NOMO-1 treated with DMSO at 0.1 percent for 48 hours (cell line): Measurements from ENCODE around the gene ADIPOR2.
"Not testable (repeated sequence)": the region's sequence is repeated elsewhere in the genome, so short reads cannot be mapped to it uniquely, and the experiment has no call there.

Experiments used
- DNase-seq: peaks from one replicate; lab custom pipeline; 2025; ENCODE audit not compliant: unreplicated experiment; lab: John Stamatoyannopoulos, UW

Gene ADIPOR2

DNA sequence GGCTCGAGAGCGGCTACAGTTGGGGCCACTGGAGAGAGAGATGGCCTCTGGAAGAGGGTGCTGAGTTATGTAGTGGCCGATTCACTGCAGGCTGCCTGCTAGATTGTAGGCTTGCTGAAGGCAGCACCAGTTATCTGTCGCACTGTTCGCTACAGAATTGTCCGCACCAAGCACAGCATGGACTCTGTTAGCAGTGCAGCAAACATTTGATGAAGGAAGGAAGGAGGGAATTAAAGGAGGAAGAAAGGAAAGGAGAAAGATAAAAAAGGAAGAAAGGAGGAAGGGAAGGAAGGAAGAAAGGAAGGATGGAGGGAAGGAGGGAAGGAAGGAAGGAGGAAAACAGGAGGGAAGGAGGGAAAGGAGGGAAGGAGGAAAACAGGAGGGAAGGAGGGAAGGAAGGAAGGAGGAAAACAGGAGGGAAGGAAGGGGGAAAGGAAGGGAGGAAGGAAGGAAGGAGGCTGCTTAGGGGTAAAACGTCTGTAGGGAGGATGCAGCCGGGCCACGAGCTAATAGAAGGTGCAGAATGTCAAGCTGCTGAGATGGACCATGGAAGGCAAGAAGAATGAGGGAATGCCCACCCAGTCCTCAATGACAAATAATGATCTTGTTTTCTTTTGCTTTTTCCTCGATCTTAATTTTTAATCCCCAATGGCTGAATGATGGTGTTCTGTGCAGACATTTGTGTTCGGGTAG is 27.3 kb upstream of the ADIPOR2 start:
- DNase-seq: no peak

DNA sequence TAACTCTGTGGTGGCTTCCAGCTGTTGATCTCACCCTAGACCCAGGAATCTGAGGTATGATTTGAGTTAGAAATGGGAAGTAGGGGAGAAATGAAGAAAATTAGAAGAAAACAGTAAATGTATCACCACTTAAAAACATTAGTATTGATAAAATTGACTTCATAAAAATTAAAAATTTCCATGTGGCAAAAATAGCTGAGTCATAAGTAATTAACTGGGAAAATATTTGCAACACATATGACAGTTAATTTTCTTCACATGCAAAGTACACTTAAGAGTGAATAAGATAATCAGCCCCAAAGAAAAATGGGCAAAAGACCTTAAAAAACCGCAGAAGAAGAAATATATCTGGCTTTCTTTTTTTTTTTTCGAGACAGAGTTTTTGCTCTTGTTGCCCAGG is 25.5 kb upstream of the ADIPOR2 start:
- DNase-seq: no peak

DNA sequence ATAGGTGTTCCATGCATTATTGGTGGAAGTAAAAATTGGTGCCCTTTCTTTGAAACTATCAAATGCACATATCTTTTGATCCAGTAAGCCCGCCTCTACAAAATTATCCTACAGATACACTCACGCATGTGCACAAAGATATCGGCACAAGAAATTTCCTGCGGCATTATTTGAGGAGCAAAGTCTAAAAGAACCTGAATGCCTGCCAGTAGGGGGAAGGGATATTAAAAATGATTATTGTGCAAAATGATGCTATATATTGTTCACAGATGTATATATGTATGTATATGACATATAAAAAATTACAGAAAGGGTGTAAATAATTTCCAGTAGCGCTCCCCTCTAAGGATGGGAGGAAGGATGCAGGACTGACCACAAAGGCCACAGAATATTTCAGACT is 24.7 kb upstream of the ADIPOR2 start:
- no peak for DNase-seq

DNA sequence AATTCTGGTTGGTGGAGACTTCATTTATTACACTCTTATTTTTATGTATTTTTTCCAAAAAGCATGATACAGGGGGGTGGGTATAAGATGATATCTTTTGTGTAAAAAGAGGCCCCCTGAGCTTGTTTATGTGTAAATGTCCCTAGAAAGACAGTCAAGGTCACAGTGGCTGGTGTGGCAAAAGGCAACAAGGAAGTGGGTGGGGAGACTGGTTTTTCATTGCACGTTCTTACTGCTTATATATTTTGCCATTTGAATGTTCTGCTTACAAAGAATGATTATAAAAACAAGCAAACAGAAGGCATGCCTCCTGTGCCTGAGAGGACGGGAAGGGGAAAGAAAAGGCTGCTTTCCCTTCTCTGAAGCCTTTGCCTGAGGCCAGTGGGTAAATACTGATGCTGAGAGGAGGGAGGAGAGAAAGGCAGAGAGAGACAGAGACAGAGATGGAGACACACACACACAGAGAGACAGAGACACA is 24.1 kb upstream of the ADIPOR2 start:
- peak; percentile 56 for DNase-seq

DNA sequence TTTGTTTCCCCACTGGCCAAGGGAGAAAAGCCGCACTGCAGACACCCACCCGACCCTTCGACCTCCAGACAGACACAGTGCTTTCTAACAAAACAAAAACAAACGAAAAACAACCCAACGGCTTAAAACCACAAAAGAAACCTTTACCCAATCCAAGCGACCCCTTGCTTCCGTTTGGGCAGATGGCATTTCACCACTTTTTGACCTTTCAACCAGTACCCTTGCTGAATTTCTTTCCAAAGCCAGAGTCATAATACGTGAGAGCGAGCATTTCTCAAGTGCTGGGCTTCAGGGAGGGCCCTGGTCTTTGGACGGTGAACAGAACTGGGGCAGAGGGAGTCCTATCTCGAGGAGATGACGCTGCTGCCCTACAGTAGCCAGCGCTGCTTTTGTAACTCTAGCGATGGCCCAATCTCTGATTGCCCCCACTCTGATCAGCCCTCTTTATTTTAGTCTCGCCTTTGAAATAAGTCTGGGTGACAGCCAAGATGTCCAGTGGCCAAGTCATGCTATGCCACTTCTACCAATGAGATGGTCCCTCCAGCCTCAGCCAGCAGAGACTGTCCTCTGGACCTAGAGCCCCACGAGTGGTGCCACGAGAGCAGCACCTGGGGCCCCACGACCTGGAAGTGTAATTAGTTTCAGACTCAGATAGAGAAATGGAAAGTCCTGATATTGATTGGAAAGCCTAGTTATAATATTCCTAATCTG is 21.9 kb upstream of the ADIPOR2 start:
- peak; percentile 81 for DNase-seq

DNA sequence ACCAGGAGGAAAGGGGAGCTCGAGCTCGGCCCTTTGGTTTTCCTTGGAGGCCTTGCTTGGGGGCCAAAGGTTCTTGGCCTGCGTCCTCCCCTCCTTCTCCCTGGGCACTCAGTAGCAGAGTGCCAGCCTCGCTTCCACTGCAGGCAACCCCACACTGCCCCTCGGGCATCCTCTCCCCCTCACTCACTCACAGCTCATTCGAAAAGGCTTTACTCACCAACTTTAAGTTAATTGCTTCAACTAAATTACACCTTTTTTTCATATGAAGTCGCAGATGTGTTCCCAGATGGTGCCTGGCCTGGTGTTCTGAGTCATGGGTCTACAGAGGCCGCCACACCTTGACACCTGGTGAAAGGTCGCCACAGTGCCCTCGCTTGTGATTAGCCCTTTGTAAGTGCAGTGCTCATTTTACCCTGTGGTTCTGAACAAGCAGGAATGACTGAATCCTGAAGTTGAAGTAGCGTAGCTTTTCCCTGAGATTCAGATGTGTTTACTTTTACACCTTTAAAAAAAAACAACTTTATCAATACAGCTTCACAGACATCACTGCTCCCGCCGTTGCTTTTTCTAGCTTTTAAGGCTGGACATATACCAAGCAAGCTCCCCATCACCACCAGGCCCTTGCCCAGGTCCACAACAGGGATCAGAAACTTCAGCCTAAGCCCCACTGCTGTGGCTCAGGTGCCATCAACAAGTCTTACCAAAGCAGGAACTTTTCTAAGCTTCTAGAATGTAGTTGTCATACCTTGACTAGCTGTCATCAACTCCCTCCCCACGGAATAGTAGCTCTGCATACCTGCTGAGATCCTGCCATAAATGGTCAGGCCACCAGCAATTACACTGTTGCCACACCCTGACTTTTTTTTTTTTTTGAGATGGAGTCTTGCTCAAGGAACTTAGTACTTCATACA is 20.3 kb upstream of the ADIPOR2 start:
- no peak for DNase-seq

DNA sequence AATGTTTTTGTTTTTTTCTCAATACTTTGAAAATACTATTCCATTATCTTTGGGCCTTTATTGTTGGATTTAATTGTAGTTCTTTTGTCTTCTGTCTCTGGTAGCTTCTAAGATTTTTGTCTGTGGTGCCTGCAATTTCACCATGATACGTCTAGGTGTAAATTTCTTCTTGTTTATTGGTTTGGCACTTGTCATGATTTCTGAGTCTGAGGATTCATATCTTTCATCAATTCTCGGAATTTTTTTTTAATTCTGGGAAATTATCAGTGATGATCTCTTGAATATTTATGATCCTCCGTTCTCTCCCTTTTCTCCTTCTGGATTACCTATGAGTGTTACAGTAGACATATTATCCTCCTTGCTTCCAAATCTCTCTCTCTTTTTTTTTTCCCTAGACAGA is 14.8 kb upstream of the ADIPOR2 start:
- no peak for DNase-seq

DNA sequence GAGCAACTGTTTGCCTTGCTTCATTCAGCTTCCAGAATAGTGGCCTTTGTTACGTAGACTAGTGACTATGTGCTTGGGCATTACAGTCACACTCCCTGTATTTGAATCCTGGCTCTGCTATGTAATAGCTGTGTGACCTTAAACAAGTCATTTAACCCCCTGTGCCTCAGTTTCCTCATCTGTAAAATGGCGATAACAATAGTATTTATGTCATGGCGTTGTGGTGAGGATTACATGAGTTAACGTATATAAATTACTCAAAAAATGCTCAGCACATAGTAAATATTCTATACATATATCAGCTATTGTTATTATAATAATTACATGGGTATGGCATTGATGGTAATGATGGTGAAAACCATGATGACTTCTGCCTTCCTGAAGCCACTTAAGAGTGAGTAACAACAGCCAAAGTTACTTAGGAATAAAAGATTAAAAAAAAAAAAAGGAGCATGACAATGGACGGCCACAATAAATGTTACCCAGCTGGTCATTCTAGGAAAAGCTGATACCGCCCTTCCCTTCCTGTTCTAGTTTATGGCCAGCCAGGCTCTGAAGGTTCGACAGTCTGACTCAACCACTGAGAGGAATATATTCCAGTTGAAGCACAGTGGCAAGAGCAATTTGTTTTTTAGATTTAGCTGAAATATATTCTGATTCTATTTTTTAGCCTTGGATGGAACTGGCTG is 9.9 kb upstream of the ADIPOR2 start:
- DNase-seq: no peak

DNA sequence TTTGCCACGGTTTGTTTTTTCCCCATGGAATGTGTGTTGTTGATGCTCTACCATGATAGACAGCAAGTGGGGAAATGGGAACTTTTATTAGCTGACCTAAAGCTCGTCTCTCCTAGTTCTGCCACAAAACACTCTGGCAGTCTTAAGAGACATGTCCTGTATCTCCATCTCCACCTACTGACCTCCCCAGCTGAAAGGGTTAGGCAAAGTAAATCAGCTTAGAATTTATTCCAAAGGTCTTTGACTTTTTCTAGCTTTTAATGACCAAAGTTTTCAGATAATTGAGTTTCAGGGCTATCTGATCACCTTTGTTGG is 9.4 kb upstream of the ADIPOR2 start:
- DNase-seq: no peak

DNA sequence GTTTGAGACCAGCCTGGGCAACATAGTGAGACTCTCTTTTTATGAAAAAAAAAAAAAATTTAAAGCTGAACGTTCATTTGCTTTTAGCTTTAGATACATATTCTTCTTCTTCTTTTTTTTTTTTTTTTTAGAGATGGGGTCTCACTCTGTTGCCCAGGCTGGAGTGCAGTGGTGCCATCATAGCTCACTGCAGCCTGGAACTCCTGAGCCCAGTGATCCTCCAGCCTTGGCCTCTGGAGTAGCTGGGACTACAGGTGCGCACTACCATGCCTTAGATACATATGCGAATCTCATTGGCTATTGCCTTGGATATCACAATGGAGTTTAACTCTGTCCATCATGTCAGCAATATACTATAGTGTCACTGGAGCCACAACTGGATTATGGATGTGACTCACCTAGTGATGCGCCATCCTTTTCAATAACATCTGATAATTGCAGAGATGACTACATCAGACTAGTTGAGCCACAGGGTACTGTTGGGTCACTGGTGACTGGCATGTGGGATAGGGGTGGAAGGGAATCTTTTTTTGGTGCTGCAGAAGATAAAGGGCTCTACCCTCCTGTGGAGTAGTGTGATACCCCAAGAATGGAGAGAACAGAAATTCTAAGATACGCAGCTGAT is 2.7 kb upstream of the ADIPOR2 start:
- no peak for DNase-seq

DNA sequence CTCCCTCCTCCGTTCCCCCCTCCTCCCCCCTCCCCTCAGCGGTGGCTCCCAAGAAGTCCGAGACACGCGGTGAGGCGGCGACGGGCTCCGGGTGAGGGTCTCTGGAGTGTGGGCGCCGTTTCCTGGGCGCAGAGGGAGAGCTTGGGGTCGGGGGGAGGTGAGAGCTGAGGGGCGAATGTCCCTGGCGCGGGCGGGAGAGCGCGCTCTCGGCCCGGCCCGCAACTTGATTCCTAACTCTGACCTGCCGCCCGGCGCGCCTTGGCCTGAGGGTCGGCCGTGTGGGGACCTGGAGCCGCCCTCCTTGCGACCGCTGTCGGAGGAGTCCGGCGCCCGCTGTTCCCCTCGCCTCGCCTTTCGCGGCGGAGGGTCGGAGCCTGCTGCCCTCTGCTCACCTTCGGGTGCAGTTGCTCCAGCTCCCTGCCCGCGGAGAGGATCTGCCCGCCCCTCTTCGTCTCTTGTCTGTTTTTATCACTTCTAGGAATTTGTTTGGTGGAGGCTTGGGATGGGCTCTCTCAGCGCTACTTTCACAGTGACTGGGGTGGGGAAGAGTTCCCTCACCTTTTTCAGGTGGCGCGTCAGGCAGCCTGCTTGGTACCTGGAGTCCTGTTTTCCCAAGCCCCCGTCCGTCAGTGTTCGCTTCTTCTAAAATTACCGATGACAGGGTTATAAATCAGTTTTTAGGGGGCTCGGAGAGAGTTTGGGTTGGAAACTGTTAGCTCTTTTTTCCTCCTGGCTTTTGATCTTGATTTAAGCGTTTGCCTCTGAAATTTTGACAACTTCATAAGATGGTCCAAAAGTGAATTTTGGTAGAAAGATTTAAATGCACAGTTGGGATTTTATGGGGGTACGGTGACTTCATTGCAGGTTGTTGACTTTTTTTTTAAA is 495 bp downstream of the ADIPOR2 start:
- DNase-seq: no peak

DNA sequence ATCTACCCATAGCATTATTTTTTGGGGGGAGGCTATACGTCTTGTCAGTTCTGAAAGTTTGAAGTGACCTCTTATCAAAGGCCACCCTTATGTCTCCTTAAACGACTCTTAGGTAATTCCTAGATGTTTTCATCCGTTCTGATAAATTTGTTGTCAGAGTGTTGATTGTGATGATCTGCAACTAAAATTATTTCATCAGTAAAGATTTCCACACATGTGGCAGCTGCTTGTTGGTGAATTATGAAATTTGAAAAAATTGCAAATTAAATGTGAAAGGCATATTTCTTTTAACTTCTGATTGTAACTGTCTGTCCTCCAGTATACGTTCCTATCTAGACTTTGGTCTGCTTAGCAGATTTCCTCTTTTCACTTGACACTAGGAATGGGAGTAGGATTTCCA is 1.4 kb downstream of the ADIPOR2 start:
- peak; percentile 23 for DNase-seq

DNA sequence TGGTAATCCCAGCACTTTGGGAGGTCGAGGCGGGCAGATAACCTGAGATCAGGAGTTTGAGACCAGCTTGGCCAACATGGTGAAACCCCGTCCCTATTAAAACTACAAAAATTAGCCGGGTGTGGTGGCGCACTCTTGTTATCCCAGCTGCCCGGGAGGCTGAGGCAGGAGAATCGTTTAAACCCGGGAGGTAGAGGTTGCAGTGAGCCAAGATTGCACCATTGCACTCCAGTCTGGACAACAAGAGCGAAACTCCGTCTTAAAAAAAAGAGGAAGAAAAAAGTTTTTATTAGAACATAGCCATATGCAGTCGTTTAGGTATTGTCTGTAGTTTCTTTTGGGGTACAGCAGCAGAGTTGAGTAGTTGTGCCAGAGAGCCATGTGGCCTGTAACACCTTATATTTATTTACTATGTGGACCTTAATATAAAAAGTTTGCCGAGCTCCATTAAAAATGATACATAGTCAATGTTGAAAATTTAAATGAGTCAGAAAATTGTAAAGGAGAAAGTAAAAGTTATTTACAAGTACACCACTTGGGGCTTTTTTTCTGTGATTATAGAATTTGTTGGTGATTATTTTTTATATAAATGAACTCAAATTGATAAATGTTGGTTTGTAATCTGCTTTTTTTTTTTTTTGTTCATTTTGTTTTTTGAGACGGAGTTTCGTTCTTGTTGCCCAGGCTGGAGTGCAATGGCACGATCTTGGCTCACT is 2.2 kb downstream of the ADIPOR2 start:
- DNase-seq: peak; percentile 90

DNA sequence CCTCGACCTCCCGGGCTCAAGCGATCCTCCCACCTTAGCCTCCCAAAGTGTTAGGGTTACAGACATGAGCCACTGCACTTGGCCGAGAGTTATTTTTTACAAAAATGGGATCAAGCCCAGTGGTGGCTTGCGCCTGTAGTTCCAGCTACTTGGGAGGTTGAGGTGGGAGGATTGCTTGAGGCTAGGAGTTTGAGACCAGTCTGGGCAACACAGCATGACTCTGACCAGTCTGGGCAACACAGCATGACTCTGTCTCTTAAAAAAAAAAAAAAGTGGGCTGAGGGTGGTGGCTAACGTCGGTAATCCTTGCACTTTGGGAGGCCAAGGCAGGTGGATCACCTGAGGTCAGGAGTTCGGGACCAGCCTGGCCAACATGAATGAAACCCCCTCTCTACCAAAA is 4.2 kb downstream of the ADIPOR2 start:
- DNase-seq: not testable (repeated sequence)

DNA sequence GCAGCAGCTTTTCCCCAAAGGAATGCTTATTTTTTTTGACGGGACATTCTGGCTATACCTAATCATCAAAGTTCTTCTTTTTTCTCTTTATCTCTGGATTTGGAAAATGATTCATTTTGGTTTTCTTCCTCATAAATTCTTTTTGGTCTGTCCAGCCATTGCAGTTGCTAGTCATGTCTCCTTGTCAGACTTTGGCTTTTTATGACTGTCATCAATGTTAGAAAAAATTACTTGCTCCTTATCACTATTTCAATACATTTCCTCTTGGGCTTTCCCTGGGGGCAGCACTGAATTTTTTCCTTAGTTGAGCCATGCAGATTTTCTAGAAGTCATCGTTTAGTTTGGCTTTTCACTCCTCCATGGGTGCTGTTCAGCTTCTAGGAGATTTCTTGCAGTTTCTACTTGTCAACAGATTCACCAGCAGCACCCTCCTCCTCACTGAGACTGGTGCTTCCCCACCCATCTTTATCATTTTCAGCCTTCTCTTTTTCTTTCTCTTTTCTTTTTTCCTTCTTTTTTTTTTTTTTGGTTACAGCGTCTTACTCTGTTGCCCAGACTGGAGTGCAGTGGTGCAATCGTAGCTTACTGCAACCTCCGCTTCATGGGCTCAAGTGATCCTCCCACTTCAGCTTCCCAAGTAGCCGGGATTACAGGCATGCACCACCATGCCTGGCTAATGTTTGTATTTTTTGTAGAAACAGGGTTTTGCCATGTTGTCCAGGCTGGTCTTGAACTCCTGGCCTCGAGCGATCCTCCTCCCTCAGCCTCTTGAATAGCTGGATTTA is 5.2 kb downstream of the ADIPOR2 start:
- DNase-seq: no peak

DNA sequence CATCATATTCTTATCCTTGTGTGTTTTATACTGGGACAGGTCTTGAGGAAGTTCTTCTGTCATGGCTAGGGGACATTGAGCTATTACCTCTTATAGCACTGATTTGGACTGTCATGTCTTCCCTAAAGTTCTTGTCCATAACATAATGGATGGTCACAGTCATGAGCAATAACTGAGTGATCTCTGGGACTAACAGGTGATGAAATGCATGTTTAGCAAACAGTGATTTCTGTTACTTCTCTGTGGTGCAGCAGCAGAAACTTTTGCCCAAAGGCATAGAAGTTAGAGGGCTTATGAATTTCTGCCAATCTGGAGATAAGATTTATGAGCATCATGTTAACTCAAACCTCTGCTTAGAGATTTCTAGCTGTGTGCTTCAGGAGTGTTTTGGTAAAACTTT is 5.9 kb downstream of the ADIPOR2 start:
- DNase-seq: no peak

DNA sequence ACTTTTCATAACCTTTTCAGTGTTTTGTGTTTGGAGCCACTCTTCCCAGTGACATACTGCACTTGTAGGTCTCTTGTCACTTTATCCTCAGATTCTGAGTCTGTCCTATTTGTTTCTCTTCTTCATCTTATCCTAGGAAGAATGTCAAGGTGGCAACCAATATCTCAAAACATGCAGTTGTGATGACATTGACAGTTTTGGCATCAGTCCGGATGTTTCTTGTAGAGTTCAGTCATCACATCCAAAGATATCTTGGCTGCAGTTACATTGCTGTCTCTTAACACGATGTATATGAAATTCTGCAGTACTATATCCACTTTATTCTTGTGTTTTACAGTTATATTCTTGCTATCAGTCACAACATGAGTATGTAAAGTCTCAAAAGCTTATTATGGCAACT is 6.4 kb downstream of the ADIPOR2 start:
- DNase-seq: no peak

DNA sequence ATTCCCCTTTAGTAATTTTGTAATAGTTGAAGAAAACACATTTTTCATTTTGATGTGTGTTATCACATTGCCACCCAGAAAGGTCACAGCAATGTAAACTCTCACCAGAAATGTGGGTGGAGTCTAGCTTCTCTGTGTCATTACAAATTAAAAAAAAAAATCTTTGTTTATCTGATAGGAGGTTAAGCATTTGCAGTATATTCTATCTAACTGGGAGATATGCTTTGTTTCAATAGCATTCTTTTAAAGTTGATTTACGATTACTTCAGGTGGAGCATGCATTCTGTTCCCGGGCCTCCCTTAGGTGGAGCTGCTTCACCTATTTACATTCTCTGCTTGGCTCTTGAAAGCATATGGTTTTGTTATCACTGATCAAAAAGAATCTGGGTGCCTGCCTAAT is 7.8 kb downstream of the ADIPOR2 start:
- no peak for DNase-seq
